Measurements from ENCODE around the gene NRIP1.

Gene NRIP1

DNA sequence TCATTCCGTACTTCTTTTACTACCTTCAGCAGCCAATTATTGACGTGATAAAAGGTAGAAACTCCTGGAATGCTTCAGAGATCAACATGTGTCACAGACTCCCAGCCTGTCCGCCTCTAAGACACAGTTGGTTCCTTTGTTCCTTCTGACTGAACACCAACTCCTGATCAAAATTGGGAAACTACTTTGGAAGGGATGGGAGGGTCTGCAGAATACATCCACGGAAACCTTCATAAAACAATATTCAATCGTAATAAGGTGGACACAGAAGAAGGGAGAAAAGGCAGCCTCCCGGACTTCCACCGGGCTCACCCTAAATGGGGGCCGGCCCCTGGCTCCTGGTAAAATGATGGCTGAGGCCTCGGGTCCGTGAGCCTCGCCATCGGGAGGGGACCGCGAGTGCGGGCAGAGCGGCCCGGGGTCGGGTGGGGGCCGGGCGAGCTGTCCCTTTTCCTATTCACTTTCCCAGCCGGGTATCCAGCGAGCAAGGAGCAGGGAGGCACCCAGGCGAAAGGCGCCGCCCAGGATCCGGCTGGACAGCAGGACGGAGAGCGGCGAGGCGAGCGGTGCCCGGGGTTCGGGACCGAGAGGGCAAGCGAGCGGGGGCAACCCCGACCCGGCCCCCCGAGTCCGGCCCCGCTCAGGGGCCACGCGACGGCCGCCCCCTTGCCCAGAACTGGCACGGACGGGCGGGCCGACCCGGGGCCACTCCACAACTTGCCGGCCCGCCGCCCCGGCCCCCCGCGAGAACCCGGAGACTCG lies 805 bp downstream of the NRIP1 start:
- peak overlapping the region; percentile 96 for H3K4me3 ChIP-seq (ENCODE audit: low read length)
- peaks cover 4% of the 10 kb centered on the region; the same call in 1 of the 2 replicates for H3K27me3 ChIP-seq (ENCODE audit: low read depth, low read length)
- H3K9me3 ChIP-seq (ENCODE audit: insufficient read depth, low read length) = no peaks in the 10 kb centered on the region
- H2AFZ ChIP-seq (ENCODE audit: low read depth, low read length) = peak overlapping the region; percentile 16; the same call in 1 of the 2 replicates
- peak overlapping the region; percentile 0; the same call in 1 of the 2 replicates for H3K27ac ChIP-seq (ENCODE audit: low read length)
- peaks cover 39% of the 10 kb centered on the region for H3K79me2 ChIP-seq (ENCODE audit: low read length)
- peaks cover 34% of the 10 kb centered on the region for H3K4me1 ChIP-seq (ENCODE audit: low read length)
- no peak for TF ChIP-seq EZH2phosphoT487 (IDR thresholded peaks at IDR 0.05; ENCODE audit: low read depth)
- TF ChIP-seq, protein P1, sequence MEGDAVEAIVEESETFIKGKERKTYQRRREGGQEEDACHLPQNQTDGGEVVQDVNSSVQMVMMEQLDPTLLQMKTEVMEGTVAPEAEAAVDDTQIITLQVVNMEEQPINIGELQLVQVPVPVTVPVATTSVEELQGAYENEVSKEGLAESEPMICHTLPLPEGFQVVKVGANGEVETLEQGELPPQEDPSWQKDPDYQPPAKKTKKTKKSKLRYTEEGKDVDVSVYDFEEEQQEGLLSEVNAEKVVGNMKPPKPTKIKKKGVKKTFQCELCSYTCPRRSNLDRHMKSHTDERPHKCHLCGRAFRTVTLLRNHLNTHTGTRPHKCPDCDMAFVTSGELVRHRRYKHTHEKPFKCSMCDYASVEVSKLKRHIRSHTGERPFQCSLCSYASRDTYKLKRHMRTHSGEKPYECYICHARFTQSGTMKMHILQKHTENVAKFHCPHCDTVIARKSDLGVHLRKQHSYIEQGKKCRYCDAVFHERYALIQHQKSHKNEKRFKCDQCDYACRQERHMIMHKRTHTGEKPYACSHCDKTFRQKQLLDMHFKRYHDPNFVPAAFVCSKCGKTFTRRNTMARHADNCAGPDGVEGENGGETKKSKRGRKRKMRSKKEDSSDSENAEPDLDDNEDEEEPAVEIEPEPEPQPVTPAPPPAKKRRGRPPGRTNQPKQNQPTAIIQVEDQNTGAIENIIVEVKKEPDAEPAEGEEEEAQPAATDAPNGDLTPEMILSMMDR (IDR thresholded peaks at IDR 0.05; ENCODE audit: low read depth, low read length) = no peak
- H4K20me1 ChIP-seq (ENCODE audit: insufficient read depth, low read length) = no peaks in the 10 kb centered on the region
- no peaks in the 10 kb centered on the region for H3K36me3 ChIP-seq (replicated peaks; ENCODE audit: low read depth, low read length)
- H3K4me2 ChIP-seq (ENCODE audit: low read length) = peak overlapping the region; percentile 86
- H3K9ac ChIP-seq (ENCODE audit: low read length) = peak overlapping the region; percentile 94

DNA sequence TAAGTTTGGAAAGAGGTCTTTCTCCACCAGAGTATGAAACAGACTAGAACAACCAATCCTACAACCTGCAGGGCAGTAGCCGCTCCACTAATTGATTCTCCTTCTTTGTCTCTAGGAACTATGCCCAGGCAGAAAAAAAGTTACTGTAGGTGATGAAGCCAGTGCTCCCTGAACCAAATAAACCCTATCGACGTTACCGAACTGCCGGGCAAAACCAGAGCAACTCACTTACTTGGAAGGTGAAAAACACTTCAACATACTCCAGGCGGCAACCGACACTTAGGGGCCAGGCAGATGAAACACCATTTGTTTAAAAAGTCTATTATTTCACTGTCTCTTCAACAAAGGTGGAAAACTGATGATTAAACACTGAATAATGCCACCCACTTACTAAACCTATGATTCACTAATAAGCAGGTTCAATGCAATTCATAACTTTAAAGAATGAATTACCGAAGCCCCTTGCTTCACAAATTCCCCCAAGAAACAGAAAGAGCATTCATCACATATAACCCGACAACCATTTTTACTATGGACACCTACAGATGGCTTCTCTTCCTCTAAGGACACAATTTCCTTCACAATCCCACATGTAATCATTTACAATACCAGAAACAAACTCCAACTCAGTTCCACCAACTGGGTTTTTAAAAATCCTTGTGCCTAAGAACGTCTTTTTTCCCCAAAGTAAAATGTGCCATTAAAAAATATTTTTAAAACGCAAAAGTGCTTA lies 1.6 kb downstream of the NRIP1 start:
- Histone ChIP-seq H3K4me1 (ENCODE audit: low read length) (peaks cover 39% of the 10 kb centered on the region), H3K36me3 (replicated peaks; ENCODE audit: low read depth, low read length) (no peaks in the 10 kb centered on the region), H3K4me2 (ENCODE audit: low read length) (peak overlapping the region; percentile 86), H3K79me2 (ENCODE audit: low read length) (peaks cover 45% of the 10 kb centered on the region), H2AFZ (ENCODE audit: low read depth, low read length) (no peak overlapping the region), H3K4me3 (ENCODE audit: low read length) (peak overlapping the region; percentile 96), H3K9ac (ENCODE audit: low read length) (peak overlapping the region; percentile 94), H3K27ac (ENCODE audit: low read length) (no peak overlapping the region), H3K27me3 (ENCODE audit: low read depth, low read length) (peaks cover 4% of the 10 kb centered on the region; the same call in 1 of the 2 replicates), H4K20me1 (ENCODE audit: insufficient read depth, low read length) (no peaks in the 10 kb centered on the region), H3K9me3 (ENCODE audit: insufficient read depth, low read length) (no peaks in the 10 kb centered on the region)
- TF ChIP-seq, protein P1 (IDR thresholded peaks at IDR 0.05; ENCODE audit: low read depth, low read length) = no peak
- TF ChIP-seq EZH2phosphoT487 (IDR thresholded peaks at IDR 0.05; ENCODE audit: low read depth) = no peak

DNA sequence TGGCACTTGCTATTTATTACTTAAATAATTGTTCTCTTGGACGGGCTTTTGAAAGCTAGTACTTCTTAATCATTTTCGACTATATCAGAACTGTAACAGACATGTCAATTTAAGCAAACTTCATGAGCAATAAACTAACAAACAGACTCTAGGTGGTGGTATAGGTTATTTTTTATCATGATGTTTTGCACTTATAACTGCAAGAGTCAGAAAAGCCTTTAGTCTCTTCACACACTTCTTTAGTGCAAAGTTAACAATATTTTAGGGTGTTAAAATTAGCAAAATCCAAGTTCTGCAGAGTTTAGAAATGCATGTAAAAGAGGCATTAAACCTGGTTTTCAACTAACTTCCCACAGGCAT lies 2.2 kb downstream of the NRIP1 start:
- Histone ChIP-seq H3K4me3 (ENCODE audit: low read length) (peak overlapping the region; percentile 96), H3K9me3 (ENCODE audit: insufficient read depth, low read length) (no peaks in the 10 kb centered on the region), H4K20me1 (ENCODE audit: insufficient read depth, low read length) (no peaks in the 10 kb centered on the region), H2AFZ (ENCODE audit: low read depth, low read length) (no peak overlapping the region), H3K36me3 (replicated peaks; ENCODE audit: low read depth, low read length) (no peaks in the 10 kb centered on the region), H3K27me3 (ENCODE audit: low read depth, low read length) (peaks cover 4% of the 10 kb centered on the region; the same call in 1 of the 2 replicates), H3K27ac (ENCODE audit: low read length) (no peak overlapping the region), H3K79me2 (ENCODE audit: low read length) (peaks cover 50% of the 10 kb centered on the region), H3K4me1 (ENCODE audit: low read length) (peaks cover 39% of the 10 kb centered on the region), H3K9ac (ENCODE audit: low read length) (peak overlapping the region; percentile 94), H3K4me2 (ENCODE audit: low read length) (peak overlapping the region; percentile 86)
- no peak for TF ChIP-seq EZH2phosphoT487 (IDR thresholded peaks at IDR 0.05; ENCODE audit: low read depth)
- TF ChIP-seq, protein P1 (IDR thresholded peaks at IDR 0.05; ENCODE audit: low read depth, low read length) = peak; percentile 42
